ENCODE measurements around the gene OR10H5.
"Not testable (repeated sequence)": the region's sequence is repeated elsewhere in the genome, so short reads cannot be mapped to it uniquely, and the experiment has no call there.

Gene OR10H5

GRCh38 chr19:15811476-15811875 lies 24.0 kb downstream of the OR10H5 start:
- no peak for DNase-seq (ENCODE audit: low read depth)

- peak; percentile 30 for DNase-seq (ENCODE audit: low read depth)
Measured at GRCh38 chr19:15812060-15812722, 24.7 kb downstream of the OR10H5 start.

DNA sequence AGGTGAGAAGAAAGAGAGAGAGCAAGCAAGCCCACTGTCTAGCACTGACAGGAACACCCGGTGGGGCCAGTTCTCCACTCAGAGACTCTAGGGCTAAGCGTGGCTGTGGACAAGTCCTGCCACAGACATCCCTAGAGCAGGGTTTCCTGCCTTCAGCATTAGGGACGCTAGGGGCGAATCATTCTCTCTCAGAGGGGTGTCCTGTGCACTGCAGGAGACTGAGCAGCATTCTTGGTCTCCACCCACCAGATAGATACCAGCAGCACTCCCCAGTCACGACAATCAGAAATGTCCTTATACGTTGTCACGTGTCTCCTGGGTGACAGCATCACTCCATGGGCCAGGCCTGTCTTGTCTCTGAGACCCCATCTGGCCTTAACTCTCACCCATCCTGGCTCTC lies 26.5 kb downstream of the OR10H5 start:
- DNase-seq (ENCODE audit: low read depth), result no peak

GRCh38 chr19:15815306-15815705 lies 27.8 kb downstream of the OR10H5 start, which contains the start of gene OR10H1:
OR10H1 (minus strand) TSS chr19:15815664; CDS start chr19:15808037, 7,627 bp downstream.
- no peak for DNase-seq (ENCODE audit: low read depth)

GRCh38 chr19:15820646-15821045 lies 33.2 kb downstream of the OR10H5 start:
- DNase-seq (ENCODE audit: low read depth), result no peak

- no peak for DNase-seq (ENCODE audit: low read depth)
Measured at GRCh38 chr19:15825753-15826152, 38.3 kb downstream of the OR10H5 start.

DNA sequence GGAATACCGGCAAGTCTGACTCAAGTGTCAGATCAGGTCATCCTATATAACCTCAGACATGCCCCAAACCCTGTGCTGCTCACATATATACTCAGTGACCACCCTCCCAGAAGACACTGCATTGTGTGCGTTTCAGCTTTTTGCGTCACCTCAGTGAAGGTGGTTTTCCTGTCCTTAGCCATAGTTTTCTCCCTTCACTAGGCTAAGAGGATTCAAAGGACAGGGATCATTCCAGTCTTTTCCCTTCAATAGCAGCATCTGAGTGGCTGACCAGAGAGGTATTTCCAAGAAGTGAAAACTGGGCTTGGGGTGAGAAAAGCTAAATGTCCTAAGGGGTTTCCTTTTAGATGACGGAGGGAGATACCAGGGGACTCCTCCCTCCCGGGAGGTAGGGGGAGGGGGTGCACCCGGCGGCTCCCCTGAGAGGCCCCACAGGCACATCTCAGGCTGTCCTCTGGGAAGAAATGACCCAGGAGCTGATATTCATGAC lies 40.7 kb downstream of the OR10H5 start:
- DNase-seq (ENCODE audit: low read depth), result no peak

DNA sequence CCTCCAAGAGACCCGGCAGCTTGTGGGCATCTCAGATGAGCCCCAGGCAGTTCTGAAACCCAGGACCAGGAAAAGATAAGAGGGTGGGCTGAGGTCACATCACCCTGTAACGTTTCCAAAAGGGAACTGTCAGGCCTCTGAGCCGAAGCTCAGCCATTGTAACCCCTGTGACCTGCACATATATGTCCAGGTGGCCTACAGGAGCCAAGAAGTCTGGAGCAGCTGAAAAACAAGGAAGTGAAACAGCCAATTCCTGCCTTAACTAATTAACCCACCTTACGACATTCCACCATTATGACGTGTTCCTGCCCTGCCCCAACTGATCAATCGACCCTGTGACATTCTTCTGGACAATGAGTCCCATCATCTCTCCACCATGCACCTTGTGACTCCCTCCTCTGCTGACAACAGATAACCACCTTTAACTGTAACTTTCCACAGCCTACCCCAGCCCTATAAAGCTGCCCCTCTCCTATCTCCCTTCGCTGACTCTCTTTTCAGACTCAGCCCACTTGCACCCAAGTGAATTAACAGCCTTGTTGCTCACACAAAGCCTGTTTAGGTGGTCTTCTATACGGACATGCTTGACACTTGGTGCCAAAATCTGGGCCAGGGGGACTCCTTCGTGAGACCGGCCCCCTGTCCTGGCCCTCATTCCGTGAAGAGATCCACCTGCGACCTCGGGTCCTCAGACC lies 41.3 kb downstream of the OR10H5 start:
- not testable (repeated sequence) for DNase-seq (ENCODE audit: low read depth)

- DNase-seq (ENCODE audit: low read depth), result no peak
Measured at GRCh38 chr19:15829306-15829698, 41.8 kb downstream of the OR10H5 start.

GRCh38 chr19:15829786-15830185 lies 42.3 kb downstream of the OR10H5 start:
- no peak for DNase-seq (ENCODE audit: low read depth)

DNA sequence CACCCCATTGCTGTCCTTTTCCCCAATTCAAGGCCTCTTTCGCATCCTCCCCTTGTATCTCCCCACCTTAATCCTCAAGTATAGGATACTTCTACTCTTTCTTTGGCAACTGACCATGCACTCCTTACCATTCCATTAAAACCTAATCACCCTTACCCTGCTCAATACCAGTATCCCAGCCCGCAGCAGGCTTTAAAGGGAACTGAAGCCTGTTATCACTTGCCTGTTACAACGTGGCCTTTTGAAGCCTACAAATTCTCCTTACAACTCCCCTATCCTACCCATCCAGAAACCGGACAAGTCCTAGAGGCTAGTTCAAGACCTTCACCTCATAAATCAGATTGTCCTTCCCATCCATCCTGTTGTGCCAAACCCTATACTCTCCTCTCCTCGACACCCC lies 44.2 kb downstream of the OR10H5 start:
- DNase-seq (ENCODE audit: low read depth), result no peak

DNA sequence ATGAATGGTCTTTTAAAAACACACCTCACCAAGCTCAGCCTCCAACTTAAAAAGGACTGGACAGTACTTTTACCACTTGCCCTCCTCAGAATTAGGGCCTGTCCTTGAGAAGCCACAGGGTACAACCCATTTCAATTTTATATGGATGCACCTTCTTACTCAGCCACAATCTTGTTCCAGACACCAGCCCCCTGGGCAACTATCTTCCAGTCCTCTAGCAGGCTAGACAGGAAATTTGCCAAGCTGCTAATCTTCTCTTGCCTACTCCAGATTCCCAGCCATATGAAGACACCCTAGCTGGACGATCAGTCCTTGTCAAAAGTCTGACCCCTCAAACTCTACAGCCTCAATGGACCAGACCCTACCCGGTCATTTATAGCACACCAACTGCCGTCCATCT lies 46.8 kb downstream of the OR10H5 start:
- DNase-seq (ENCODE audit: low read depth), result not testable (repeated sequence)

GRCh38 chr19:15835565-15836329 lies 48.3 kb downstream of the OR10H5 start:
- peak; percentile 68 for DNase-seq (ENCODE audit: low read depth)

- DNase-seq (ENCODE audit: low read depth), result peak; percentile 91
Measured at GRCh38 chr19:15836330-15837220, 49.1 kb downstream of the OR10H5 start.

GRCh38 chr19:15837221-15837731 lies 49.8 kb downstream of the OR10H5 start:
- DNase-seq (ENCODE audit: low read depth), result no peak

DNA sequence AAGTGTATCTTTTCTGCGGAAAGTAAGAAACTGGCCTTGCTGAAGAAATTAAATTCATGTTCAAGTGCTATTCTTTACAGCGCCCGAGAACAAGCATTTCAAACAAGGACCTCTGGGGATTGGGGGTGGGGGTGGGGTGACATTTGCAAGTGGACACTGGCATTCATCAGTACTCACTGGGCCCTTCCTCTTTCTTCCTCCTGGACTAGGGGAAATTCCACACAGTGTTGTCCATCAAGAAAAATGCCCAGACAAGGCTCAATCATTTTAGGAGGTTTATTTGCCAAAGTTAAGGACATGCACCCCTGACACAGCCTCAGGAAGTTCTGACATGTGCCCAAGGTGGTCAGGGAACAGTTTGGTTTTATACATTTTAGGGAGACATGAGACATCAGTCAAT lies 50.9 kb downstream of the OR10H5 start:
- no peak for DNase-seq (ENCODE audit: low read depth)

DNA sequence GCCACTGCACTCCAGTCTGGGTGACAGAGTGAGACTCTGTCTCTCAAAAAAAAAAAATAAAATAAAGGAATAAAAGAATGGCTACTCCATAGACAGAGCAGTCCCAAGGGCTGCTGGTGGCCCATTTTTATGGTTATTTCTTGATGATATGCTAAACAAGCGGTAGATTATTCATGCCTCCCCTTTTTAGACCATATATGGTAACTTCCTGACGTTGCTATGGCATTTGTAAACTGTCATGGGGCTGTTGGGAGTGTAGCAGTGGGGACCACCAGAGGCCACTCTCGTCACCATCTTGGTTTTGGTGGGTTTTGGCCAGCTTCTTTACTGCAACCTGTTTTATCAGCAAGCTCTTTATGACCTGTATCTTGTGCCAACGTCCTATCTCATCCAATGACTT lies 52.4 kb downstream of the OR10H5 start:
- DNase-seq (ENCODE audit: low read depth), result not testable (repeated sequence)

DNA sequence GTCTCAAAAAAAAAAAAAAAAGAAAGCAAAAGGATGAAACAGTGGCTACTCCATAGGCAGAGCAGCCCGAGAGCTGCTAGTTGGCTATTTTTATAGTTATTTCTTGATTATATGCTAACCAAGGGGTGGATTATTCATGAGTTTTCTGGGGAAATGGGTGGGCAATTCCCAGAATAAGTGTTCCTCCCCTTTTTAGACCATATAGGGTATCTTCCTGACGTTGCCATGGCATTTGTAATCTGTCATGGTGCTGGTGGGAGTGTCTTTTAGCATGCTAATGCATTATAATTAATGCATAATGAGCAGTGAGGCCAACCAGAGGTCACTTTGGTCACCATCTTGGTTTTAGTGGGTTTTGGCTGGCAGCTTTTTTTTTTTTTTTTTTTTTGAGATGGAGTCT lies 53.4 kb downstream of the OR10H5 start:
- DNase-seq (ENCODE audit: low read depth), result no peak

DNA sequence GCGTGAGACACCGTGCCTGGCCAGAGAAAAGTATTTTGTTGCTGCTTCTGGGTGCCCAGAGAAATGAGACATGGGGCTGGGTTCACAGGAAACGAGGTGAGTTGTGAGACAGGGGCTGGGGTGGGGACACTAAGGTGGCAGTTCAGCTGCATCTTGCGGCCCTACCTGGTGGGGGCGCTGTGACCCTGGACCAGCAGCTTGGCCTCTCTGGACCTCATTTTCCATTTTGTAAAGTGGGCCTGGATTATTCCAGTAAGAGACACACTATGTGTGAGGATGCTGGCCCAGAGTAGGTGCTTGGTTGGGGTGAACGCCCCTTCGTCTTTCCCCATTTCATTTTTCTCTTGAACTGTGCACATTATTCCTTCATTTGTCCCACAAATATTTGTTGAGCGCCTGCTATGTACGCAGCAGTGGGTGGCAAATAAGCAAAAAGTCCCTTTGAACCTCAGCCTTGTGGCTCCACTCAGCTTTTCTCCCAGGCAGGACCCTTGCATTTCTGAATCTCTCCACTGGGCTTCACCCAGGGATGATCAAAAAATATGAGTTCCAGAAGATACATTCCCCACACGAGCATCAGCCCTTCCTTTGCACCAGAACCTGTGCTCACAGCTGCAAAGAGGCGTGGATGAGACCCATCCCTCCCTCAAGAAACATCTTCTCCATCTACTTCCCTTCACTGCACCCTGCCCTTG lies 54.6 kb downstream of the OR10H5 start:
- DNase-seq (ENCODE audit: low read depth), result no peak

- DNase-seq (ENCODE audit: low read depth), result no peak
Measured at GRCh38 chr19:15843203-15843893, 55.9 kb downstream of the OR10H5 start.
